Esophagus muscularis mucosa (tissue), 4 donors: ENCODE measurements around the gene KDM4E. TPM values are rescaled to one million over a fixed set of nuclear protein-coding genes. Genes with fewer than 3 reads are reported as not detected.

Experiments used
- DNase-seq: peaks from one replicate; pipeline ENCODE4 v3.0.0-alpha.2; 2017; ENCODE audit errors: extremely low spot score
- H3K27ac ChIP-seq, 4 donors: fragments of 200-600 bp; sonication (generic); replicated peaks in 1 of 4; 1 replicate in 3 of 4; 2 replicates in 1 of 4; pipeline ENCODE4 v1.5.1; 2016 to 2019; ENCODE audit warnings: mild to moderate bottlenecking in 1 of 4
- H3K27me3 ChIP-seq, 4 donors: fragments of 200-600 bp; sonication (generic); one replicate each; pipeline versions ENCODE4 v1.5.1 to v1.6.0; 2016 to 2019
- H3K36me3 ChIP-seq, 4 donors: fragments of 200-600 bp; sonication (generic); one replicate each; pipeline ENCODE4 v1.5.1; 2016 to 2019
- H3K4me1 ChIP-seq, 4 donors: fragments of 200-600 bp; sonication (generic); one replicate each; pipeline ENCODE4 v1.5.1; 2016 to 2019
- H3K4me3 ChIP-seq, 4 donors: fragments of 200-600 bp; sonication (generic); 1 replicate in 2 of 4; 2 replicates in 2 of 4; pipeline ENCODE4 v1.5.1; 2016 to 2019; ENCODE audit warnings: mild to moderate bottlenecking in 4 of 4, moderate library complexity in 1 of 4
- H3K9me3 ChIP-seq, 4 donors: fragments of 200-600 bp; sonication (generic); 1 replicate in 3 of 4; 2 replicates in 1 of 4; pipeline ENCODE4 v1.5.1; 2016 to 2019
- EP300 ChIP-seq: sonication (generic); formaldehyde crosslinking; IDR thresholded peaks from one replicate; pipeline ENCODE4 v1.6.1; 2017; ENCODE audit warnings: antibody characterized with exemption
- POLR2A ChIP-seq: fragments of 450-650 bp; IDR thresholded peaks from one replicate; pipeline ENCODE4 v1.6.1; 2017; ENCODE audit warnings: antibody characterized with exemption, moderate library complexity, mild to moderate bottlenecking, low read depth
- POLR2AphosphoS5 ChIP-seq, 2 donors: sonication (generic); formaldehyde crosslinking; IDR thresholded peaks; one replicate each; pipeline ENCODE4 v1.6.1; 2017; ENCODE audit warnings: antibody characterized with exemption in 2 of 2
- WGBS: methylation state at CpG from one replicate; pipeline ENCODE4 v1.1.5; 2018; 5-methylcytosine and 5-hydroxymethylcytosine counted together
- intact Hi-C: fragments of 100-400 bp; cut with DNase I; formaldehyde crosslinking; loops from one replicate; pipeline ENCODE4 v1.15.1; 2023
- total RNA-seq, 4 donors: library from RNA; depleted of rRNA; stranded (reverse); fragments of >200 nt; gene quantifications; one replicate each; pipeline versions ENCODE4 v1.1.0 to v1.2.1, GENCODE V29; 2016
- TF ChIP-seq, protein P1 (sequence below), 3 experiments: fragments of 200-600 bp in 2 of 3; fragments of 450-650 bp in 1 of 3; sonication (generic) in 2 of 3; IDR thresholded peaks; one replicate each; pipeline ENCODE4 v1.5.1; 2017 to 2019; ENCODE audit warnings: antibody characterized with exemption in 3 of 3, mild to moderate bottlenecking in 2 of 3, moderate library complexity in 1 of 3

The KDM4E gene
- total RNA-seq, 4 donors from 2014 or later: not detected

DNA sequence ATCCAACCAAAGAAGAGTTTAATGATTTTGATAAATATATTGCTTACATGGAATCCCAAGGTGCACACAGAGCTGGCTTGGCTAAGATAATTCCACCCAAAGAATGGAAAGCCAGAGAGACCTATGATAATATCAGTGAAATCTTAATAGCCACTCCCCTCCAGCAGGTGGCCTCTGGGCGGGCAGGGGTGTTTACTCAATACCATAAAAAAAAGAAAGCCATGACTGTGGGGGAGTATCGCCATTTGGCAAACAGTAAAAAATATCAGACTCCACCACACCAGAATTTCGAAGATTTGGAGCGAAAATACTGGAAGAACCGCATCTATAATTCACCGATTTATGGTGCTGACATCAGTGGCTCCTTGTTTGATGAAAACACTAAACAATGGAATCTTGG lies 27.6 kb upstream of the KDM4E start:
- Histone ChIP-seq H3K27ac (no peak overlapping the region), H3K27me3 (no peaks in the 10 kb centered on the region), H3K4me3 (no peak overlapping the region), H3K4me1 (no peaks in the 10 kb centered on the region), H3K36me3 (peaks cover 0 to 10% (median 0%) of the 10 kb centered on the region in 4 donors), H3K9me3 (no peaks in the 10 kb centered on the region)
- intact Hi-C loops: no loop called here
- WGBS: 95% methylated on average over 6 of the region's 6 CpGs
- TF ChIP-seq, protein P1, sequence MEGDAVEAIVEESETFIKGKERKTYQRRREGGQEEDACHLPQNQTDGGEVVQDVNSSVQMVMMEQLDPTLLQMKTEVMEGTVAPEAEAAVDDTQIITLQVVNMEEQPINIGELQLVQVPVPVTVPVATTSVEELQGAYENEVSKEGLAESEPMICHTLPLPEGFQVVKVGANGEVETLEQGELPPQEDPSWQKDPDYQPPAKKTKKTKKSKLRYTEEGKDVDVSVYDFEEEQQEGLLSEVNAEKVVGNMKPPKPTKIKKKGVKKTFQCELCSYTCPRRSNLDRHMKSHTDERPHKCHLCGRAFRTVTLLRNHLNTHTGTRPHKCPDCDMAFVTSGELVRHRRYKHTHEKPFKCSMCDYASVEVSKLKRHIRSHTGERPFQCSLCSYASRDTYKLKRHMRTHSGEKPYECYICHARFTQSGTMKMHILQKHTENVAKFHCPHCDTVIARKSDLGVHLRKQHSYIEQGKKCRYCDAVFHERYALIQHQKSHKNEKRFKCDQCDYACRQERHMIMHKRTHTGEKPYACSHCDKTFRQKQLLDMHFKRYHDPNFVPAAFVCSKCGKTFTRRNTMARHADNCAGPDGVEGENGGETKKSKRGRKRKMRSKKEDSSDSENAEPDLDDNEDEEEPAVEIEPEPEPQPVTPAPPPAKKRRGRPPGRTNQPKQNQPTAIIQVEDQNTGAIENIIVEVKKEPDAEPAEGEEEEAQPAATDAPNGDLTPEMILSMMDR (IDR thresholded peaks at IDR 0.05): no peak
- no peak for TF ChIP-seq EP300
- DNase-seq: no peak

GRCh38 chr11:94998285-94998684 lies 26.8 kb upstream of the KDM4E start:
- TF ChIP-seq, protein P1 (IDR thresholded peaks at IDR 0.05): no peak
- TF ChIP-seq POLR2AphosphoS5 (IDR thresholded peaks at IDR 0.05): no peak
- no peak for TF ChIP-seq POLR2A
- no peak for TF ChIP-seq EP300
- intact Hi-C loops: no loop called here
- no peaks in the 10 kb centered on the region for H3K9me3 ChIP-seq
- H3K4me1 ChIP-seq: no peaks in the 10 kb centered on the region
- no peak overlapping the region for H3K27ac ChIP-seq
- H3K27me3 ChIP-seq: no peaks in the 10 kb centered on the region
- no peak overlapping the region for H3K4me3 ChIP-seq
- no peak for DNase-seq
- no CpG with 5 or more reads among the region's 13 CpGs for WGBS
- peaks cover 0 to 10% (median 0%) of the 10 kb centered on the region in 4 donors for H3K36me3 ChIP-seq

- peaks cover 0 to 1% (median 0%) of the 10 kb centered on the region in 4 donors for H3K36me3 ChIP-seq
- no peaks in the 10 kb centered on the region for H3K27me3 ChIP-seq
- no peak overlapping the region for H3K4me3 ChIP-seq
- DNase-seq: no peak
- TF ChIP-seq EP300 (no peak), POLR2AphosphoS5 (IDR thresholded peaks at IDR 0.05) (no peak), POLR2A (no peak)
- TF ChIP-seq, protein P1 (IDR thresholded peaks at IDR 0.05): no peak
- intact Hi-C loops: no loop called here
- no peak overlapping the region for H3K27ac ChIP-seq
- no peaks in the 10 kb centered on the region for H3K4me1 ChIP-seq
- peaks cover 0 to 4% (median 0%) of the 10 kb centered on the region in 4 donors for H3K9me3 ChIP-seq
Measured at GRCh38 chr11:95003716-95004115, 21.3 kb upstream of the KDM4E start.

- DNase-seq: no peak
- intact Hi-C loops: no loop called here
- Histone ChIP-seq H3K9me3 (peaks cover 0 to 4% (median 0%) of the 10 kb centered on the region in 4 donors), H3K4me3 (no peak overlapping the region), H3K36me3 (no peaks in the 10 kb centered on the region), H3K27me3 (no peaks in the 10 kb centered on the region), H3K27ac (no peak overlapping the region), H3K4me1 (no peaks in the 10 kb centered on the region)
- TF ChIP-seq EP300 (no peak), POLR2A (no peak), POLR2AphosphoS5 (IDR thresholded peaks at IDR 0.05) (no peak)
- TF ChIP-seq, protein P1 (IDR thresholded peaks at IDR 0.05): no peak
- 88% methylated on average over 1 of the region's 1 CpG for WGBS
Measured at GRCh38 chr11:95005642-95006041, 19.4 kb upstream of the KDM4E start.

DNA sequence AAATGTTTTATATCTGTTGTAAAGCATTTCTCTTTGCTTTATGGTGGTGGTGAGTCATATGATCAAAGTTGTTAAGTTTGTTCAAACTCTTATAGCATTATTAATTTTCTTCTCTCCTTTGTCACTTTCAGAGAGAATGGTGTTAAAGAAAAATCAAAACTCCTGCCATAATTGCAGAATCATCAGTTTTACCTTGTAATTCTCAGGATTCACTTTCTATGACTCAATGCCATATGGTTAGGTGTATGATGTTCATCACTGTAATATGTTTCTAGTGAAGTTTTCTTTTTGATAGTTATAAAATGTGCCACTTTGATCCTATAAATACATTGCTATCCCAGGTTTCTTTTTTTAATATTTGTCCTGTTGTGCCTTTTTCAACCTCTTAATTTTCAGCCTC lies 13.7 kb upstream of the KDM4E start:
- intact Hi-C loops: no loop called here
- no peak overlapping the region for H3K27ac ChIP-seq
- no peak for DNase-seq

More for the DNA sequence above, 13.7 kb upstream of the KDM4E start:
- Histone ChIP-seq H3K4me1 (no peaks in the 10 kb centered on the region), H3K9me3 (peaks cover 0 to 4% (median 0%) of the 10 kb centered on the region in 4 donors), H3K27me3 (peaks cover 0 to 6% (median 0%) of the 10 kb centered on the region in 4 donors), H3K36me3 (no peaks in the 10 kb centered on the region), H3K4me3 (no peak overlapping the region)
- no peak for TF ChIP-seq EP300
- TF ChIP-seq POLR2A: no peak
- TF ChIP-seq POLR2AphosphoS5 (IDR thresholded peaks at IDR 0.05): no peak
- TF ChIP-seq, protein P1 (IDR thresholded peaks at IDR 0.05): no peak
